RWPE2 (cell line): ENCODE data around the gene EXD3.

Experiments used
- ATAC-seq: fragments of 200-7000 bp; cut with Tn5 transposase; 3 replicates; pipeline ENCODE4 v1.9.1; 2021; ENCODE audit warnings: low read depth
- DNase-seq: peaks from one replicate; pipeline ENCODE4 v3.0.0-alpha.2; 2020; ENCODE audit warnings: low spot score
- H3K27ac ChIP-seq: fragments of 450-650 bp; 2 replicates; pipeline ENCODE4 v1.5.1; 2017; ENCODE audit warnings: mild to moderate bottlenecking; ENCODE audit not compliant: poor library complexity, severe bottlenecking
- H3K27me3 ChIP-seq: fragments of 250-450 bp; sonication (Bioruptor Pico); 2 replicates; pipeline ENCODE4 v1.5.1; 2021; ENCODE audit warnings: mild to moderate bottlenecking, moderate library complexity; ENCODE audit not compliant: insufficient read depth, poor library complexity, severe bottlenecking
- H3K36me3 ChIP-seq: fragments of 250-450 bp; sonication (Bioruptor Pico); 2 replicates; pipeline ENCODE4 v1.5.1; 2020; ENCODE audit warnings: low read depth, mild to moderate bottlenecking, moderate library complexity
- H3K4me1 ChIP-seq: fragments of 250-450 bp; sonication (Bioruptor Pico); 2 replicates; pipeline ENCODE4 v1.5.1; 2021; ENCODE audit warnings: mild to moderate bottlenecking, moderate library complexity; ENCODE audit not compliant: insufficient read depth, poor library complexity, severe bottlenecking
- H3K4me3 ChIP-seq: fragments of 250-450 bp; sonication (Bioruptor Pico); 2 replicates; pipeline ENCODE4 v1.5.1; 2021; ENCODE audit warnings: mild to moderate bottlenecking, moderate library complexity; ENCODE audit not compliant: severe bottlenecking
- H3K9me3 ChIP-seq: fragments of 250-450 bp; sonication (Bioruptor Pico); 2 replicates; pipeline ENCODE4 v1.5.1; 2021; ENCODE audit warnings: mild to moderate bottlenecking, moderate library complexity; ENCODE audit not compliant: severe bottlenecking
- TF ChIP-seq, protein P1 (sequence below): fragments of 450-650 bp; IDR thresholded peaks from one replicate; pipeline ENCODE4 v1.5.1; 2017; ENCODE audit warnings: mild to moderate bottlenecking, moderate library complexity; ENCODE audit not compliant: poor library complexity, severe bottlenecking

Gene EXD3

DNA sequence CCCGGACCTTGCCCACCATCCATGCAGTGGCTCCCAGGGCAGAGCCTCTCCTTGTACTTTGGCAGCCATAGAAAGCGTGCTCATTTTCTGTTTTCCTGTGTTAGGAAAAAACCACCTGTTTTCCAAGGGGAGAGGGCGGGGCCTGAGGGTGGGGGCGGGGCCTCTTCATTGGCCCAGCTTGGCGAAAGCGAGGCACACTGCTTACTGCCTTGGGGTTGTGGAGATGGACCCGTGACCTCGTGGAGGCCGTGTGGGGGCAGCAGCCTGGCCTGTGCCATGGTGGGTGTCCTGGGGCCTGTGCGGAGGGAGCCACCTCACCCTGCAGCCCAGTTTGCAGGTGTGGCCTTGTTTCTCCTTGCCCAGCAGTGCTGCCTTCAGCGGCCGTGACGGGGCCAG is 149.9 kb downstream of the EXD3 start:
- H3K27me3 ChIP-seq = no peaks in the 10 kb centered on the region
- no peak overlapping the region for H3K4me3 ChIP-seq
- H3K9me3 ChIP-seq = no peaks in the 10 kb centered on the region
- TF ChIP-seq, protein P1, sequence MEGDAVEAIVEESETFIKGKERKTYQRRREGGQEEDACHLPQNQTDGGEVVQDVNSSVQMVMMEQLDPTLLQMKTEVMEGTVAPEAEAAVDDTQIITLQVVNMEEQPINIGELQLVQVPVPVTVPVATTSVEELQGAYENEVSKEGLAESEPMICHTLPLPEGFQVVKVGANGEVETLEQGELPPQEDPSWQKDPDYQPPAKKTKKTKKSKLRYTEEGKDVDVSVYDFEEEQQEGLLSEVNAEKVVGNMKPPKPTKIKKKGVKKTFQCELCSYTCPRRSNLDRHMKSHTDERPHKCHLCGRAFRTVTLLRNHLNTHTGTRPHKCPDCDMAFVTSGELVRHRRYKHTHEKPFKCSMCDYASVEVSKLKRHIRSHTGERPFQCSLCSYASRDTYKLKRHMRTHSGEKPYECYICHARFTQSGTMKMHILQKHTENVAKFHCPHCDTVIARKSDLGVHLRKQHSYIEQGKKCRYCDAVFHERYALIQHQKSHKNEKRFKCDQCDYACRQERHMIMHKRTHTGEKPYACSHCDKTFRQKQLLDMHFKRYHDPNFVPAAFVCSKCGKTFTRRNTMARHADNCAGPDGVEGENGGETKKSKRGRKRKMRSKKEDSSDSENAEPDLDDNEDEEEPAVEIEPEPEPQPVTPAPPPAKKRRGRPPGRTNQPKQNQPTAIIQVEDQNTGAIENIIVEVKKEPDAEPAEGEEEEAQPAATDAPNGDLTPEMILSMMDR = no peak
- ATAC-seq (no peak), DNase-seq (peak; percentile 43)
- peaks cover 18% of the 10 kb centered on the region for H3K4me1 ChIP-seq
- no peak overlapping the region for H3K27ac ChIP-seq
- H3K36me3 ChIP-seq = peaks cover 43% of the 10 kb centered on the region

DNA sequence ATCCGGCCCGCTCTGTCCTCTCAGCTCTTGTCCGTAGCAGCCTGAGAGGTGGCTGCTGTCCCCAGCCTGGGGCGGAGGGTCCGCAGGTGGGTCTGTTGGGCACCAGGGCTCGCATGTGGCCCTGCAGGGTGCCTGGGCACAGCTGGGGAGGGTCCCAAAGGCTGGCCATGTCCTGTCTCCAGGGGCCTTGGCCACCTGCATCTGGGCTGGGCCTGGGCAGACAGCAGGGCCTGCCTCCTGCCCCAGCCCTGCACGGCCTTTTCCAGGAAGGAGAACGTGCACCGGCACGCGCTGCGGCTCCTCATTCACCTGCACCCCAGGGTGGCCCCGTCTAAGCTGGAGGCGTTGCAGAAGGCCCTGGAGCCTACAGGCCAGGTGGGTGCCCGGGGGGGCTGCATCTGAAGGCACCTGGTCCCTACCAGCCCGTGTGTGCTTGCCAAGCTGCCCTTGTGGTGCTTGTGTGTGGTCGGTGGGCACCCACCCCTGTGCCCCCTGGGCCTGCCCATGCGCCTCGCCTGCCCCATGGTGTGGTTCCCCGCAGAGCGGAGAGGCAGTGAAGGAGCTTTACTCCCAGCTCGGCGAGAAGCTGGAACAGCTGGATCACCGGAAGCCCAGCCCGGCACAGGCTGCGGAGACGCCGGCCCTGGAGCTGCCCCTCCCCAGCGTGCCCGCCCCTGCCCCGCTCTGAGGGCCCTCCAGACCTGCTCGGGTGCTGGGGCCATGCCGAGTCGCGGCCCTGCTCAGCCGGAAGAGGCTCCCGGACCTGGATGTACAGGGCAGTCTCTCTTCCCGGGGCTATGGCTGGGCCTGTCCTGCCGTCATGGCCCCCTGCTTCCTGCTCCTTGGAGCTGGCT is 150.5 kb downstream of the EXD3 start:
- TF ChIP-seq, protein P1 = no peak
- Histone ChIP-seq H3K4me1 (peaks cover 18% of the 10 kb centered on the region), H3K36me3 (peaks cover 47% of the 10 kb centered on the region), H3K4me3 (no peak overlapping the region), H3K9me3 (no peaks in the 10 kb centered on the region), H3K27ac (no peak overlapping the region), H3K27me3 (no peaks in the 10 kb centered on the region)
- DNase-seq (peak; percentile 61), ATAC-seq (no peak)

DNA sequence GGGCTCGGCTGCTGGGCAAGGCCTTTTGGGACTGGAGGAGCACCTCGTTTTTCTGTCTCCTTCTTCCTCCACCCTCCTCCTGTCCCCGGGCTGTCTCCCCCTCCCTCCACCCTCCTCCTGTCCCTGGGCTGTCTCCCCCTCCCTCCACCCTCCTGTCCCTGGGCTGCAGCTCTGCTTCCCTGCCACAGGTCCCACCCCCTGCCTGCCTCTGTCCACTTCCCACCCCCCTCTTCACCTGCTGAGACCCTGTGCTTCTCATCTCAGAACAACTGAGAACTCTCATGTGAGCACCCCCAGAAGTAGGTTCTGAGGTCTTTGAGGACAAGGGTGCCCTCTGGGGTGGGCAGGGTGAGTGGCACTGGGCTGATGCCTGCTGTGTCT is 151.3 kb downstream of the EXD3 start:
- DNase-seq = peak; percentile 47
- no peaks in the 10 kb centered on the region for H3K27me3 ChIP-seq
- TF ChIP-seq, protein P1 = no peak
- H3K36me3 ChIP-seq = peaks cover 53% of the 10 kb centered on the region
- H3K4me3 ChIP-seq = no peak overlapping the region
- peaks cover 12% of the 10 kb centered on the region for H3K4me1 ChIP-seq
- H3K27ac ChIP-seq = no peak overlapping the region
- no peak for ATAC-seq
- no peaks in the 10 kb centered on the region for H3K9me3 ChIP-seq

DNA sequence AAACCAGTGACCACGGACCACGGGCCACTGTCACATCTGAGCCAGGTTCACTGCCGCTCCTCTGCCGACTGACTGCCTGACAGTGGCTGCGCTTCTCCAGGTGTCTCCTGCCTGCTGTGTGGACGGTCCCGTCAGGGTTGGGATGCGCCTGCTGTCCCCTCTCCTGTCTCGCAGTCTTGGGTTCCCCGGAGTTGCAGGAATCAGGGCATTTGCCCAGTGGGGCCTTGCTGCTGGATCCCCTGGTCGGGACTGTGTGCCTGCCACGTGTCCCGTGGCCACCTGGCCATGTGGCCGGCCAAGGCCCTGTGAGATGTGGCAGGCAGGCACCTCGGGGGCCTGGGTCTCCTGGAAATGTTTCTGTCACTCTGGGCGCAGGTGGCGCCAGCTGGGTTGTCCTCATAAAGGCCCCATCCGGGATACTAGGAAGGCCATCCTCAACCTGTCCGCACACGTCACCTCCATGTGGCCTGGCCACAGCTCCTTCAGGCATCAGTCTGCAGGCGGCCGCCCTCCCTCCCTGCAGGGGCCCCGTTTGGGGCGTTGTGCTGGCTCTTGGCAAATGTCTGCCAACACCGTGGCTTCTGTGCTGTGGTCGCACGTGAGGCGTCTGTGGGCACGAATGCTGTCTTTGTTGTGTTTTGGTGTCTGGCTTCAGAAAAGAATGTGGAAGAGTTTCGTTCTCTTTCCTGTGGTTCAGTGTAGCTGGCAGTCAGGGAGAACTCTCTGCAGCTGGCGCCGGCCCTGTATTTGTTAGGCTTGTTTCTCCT is 151.8 kb downstream of the EXD3 start:
- ATAC-seq = no peak
- Histone ChIP-seq H3K9me3 (no peaks in the 10 kb centered on the region), H3K36me3 (peaks cover 59% of the 10 kb centered on the region), H3K27ac (no peak overlapping the region), H3K27me3 (no peaks in the 10 kb centered on the region), H3K4me1 (peaks cover 10% of the 10 kb centered on the region), H3K4me3 (no peak overlapping the region)
- TF ChIP-seq, protein P1 = no peak
- peak; percentile 56 for DNase-seq
